HepG2 (cell line): ENCODE data around the gene SSH3. TPM values are rescaled to one million over a fixed set of nuclear protein-coding genes. Genes with fewer than 3 reads are reported as not detected.
A peak's percentile ranks its signal among the peaks of the same experiment; 100 is the strongest.

Experiments used
- ATF2 ChIP-seq: sonication (generic); formaldehyde crosslinking; IDR thresholded peaks from 2 replicates; pipeline ENCODE4 v1.4.0; 2020; ENCODE audit warnings: missing genetic modification reagents
- CC2D1A ChIP-seq: sonication (generic); formaldehyde crosslinking; IDR thresholded peaks from 2 replicates; pipeline ENCODE4 v1.8.1; 2023; ENCODE audit warnings: mild to moderate bottlenecking, missing genetic modification reagents
- CREM ChIP-seq, 2 experiments: sonication (generic) in 1 of 2; formaldehyde crosslinking in 1 of 2; IDR thresholded peaks; 2 replicates each; pipeline versions ENCODE4 v1.4.0 to v1.6.1; 2016 to 2020; ENCODE audit warnings: antibody characterized with exemption in 1 of 2, mild to moderate bottlenecking in 1 of 2, missing genetic modification reagents in 1 of 2
- FIP1L1 ChIP-seq: fragments of 200-400 bp; formaldehyde crosslinking; IDR thresholded peaks from 2 replicates; pipeline ENCODE4 v1.6.1; 2018; ENCODE audit warnings: low read depth, mild to moderate bottlenecking, low read length, moderate library complexity, borderline replicate concordance; ENCODE audit not compliant: insufficient read depth
- HNRNPL ChIP-seq: fragments of 200-400 bp; formaldehyde crosslinking; IDR thresholded peaks from 2 replicates; pipeline ENCODE4 v1.6.1; 2017; ENCODE audit warnings: mild to moderate bottlenecking, low read depth, low read length
- IRF1 ChIP-seq: sonication (generic); formaldehyde crosslinking; IDR thresholded peaks from 2 replicates; pipeline ENCODE4 v1.4.0; 2020; ENCODE audit warnings: low read depth, mild to moderate bottlenecking, missing genetic modification reagents
- JUND ChIP-seq: sonication (generic); formaldehyde crosslinking; IDR thresholded peaks from 2 replicates; pipeline ENCODE4 v1.8.0; 2022; ENCODE audit warnings: mild to moderate bottlenecking, missing genetic modification reagents
- MBNL3 ChIP-seq: fragments of 250-450 bp; sonication (Bioruptor Pico); conservative IDR thresholded peaks from 2 replicates; pipeline ENCODE4 v1.8.0; 2022; ENCODE audit warnings: mild to moderate bottlenecking, inconsistent platforms
- NFYC ChIP-seq: IDR thresholded peaks from 2 replicates; pipeline ENCODE4 v1.6.1; 2016; ENCODE audit warnings: missing genetic modification reagents, missing compliant biosample characterization
- REXO4 ChIP-seq: sonication (generic); formaldehyde crosslinking; IDR thresholded peaks from 2 replicates; pipeline ENCODE4 v1.8.0; 2022; ENCODE audit warnings: missing genetic modification reagents, mild to moderate bottlenecking, borderline replicate concordance
- RFXANK ChIP-seq: IDR thresholded peaks from 2 replicates; pipeline ENCODE4 v1.6.1; 2016
- TCF12 ChIP-seq, 2 experiments: fragments of 450-650 bp in 1 of 2; sonication (generic) in 1 of 2; formaldehyde crosslinking in 1 of 2; IDR thresholded peaks; 2 replicates each; pipeline versions ENCODE4 v1.6.1 to v1.8.0; 2017 to 2022; ENCODE audit warnings: antibody characterized with exemption in 1 of 2, mild to moderate bottlenecking in 1 of 2, missing genetic modification reagents in 1 of 2, moderate library complexity in 1 of 2
- ZBTB39 ChIP-seq: sonication (generic); formaldehyde crosslinking; IDR thresholded peaks from 2 replicates; pipeline ENCODE4 v1.5.0; 2020; ENCODE audit warnings: missing genetic modification reagents
- ZBTB44 ChIP-seq: sonication (generic); formaldehyde crosslinking; IDR thresholded peaks from 2 replicates; pipeline ENCODE4 v1.4.0; 2020; ENCODE audit warnings: missing genetic modification reagents
- ZNF235 ChIP-seq: sonication (generic); formaldehyde crosslinking; IDR thresholded peaks from 2 replicates; pipeline ENCODE4 v1.8.1; 2023; ENCODE audit warnings: mild to moderate bottlenecking, missing genetic modification reagents, borderline replicate concordance
- ZNF275 ChIP-seq: sonication (generic); formaldehyde crosslinking; IDR thresholded peaks from 2 replicates; pipeline ENCODE4 v1.8.0; 2022; ENCODE audit warnings: missing genetic modification reagents, mild to moderate bottlenecking, inconsistent platforms, borderline replicate concordance
- ZNF333 ChIP-seq: sonication (generic); formaldehyde crosslinking; IDR thresholded peaks from 2 replicates; pipeline ENCODE4 v1.4.0; 2020; ENCODE audit warnings: mild to moderate bottlenecking, missing genetic modification reagents, borderline replicate concordance
- ZNF432 ChIP-seq: sonication (generic); formaldehyde crosslinking; IDR thresholded peaks from 2 replicates; pipeline ENCODE4 v1.5.0; 2020; ENCODE audit warnings: missing genetic modification reagents, mild to moderate bottlenecking, borderline replicate concordance
- ZNF501 ChIP-seq: sonication (generic); formaldehyde crosslinking; IDR thresholded peaks from 2 replicates; pipeline ENCODE4 v1.5.1; 2020; ENCODE audit warnings: mild to moderate bottlenecking, moderate library complexity, missing genetic modification reagents
- ZNF709 ChIP-seq: sonication (generic); formaldehyde crosslinking; IDR thresholded peaks from 2 replicates; pipeline ENCODE4 v1.5.0; 2020; ENCODE audit warnings: mild to moderate bottlenecking, missing genetic modification reagents
- ZNF772 ChIP-seq: sonication (generic); formaldehyde crosslinking; IDR thresholded peaks from 2 replicates; pipeline ENCODE4 v1.5.0; 2020; ENCODE audit warnings: mild to moderate bottlenecking, missing genetic modification reagents
- polyA plus RNA-seq, 8 experiments: library from polyadenylated mRNA; depleted of rRNA in 3 of 8; stranded (reverse) in 7 of 8; unstranded in 1 of 8; fragments of >200 nt; fragmentation: Illumina TruSeq in 4 of 8; extraction: Trizol in 4 of 8; gene quantifications; 2 replicates each; pipeline versions ENCODE4 v1.2.1 to v1.2.3, GENCODE V29; 2011 to 2016; ENCODE audit warnings: low read depth in 4 of 8, missing spikeins in 1 of 8, mixed read lengths in 1 of 8; ENCODE audit not compliant: insufficient read depth in 1 of 8
- total RNA-seq, 5 experiments: library from RNA; depleted of rRNA; stranded (reverse); fragments of >200 nt; fragmentation: Illumina TruSeq; extraction: Trizol; gene quantifications; 2 replicates each; pipeline ENCODE4 v1.2.3, GENCODE V29; 2016; ENCODE audit warnings: low read depth in 1 of 5

SSH3 gene
- total and polyA plus RNA-seq, 2 of the 13 experiments (the other 11 are each of a cell fraction or from before 2014, with no cell fraction given): 12.4 to 18.8 TPM

GRCh38 chr11:67288452-67289225, 14.7 kb upstream of the SSH3 start (continued):
- no peak for TF ChIP-seq IRF1
- TF ChIP-seq TCF12 (IDR thresholded peaks at IDR 0.05): no peak
- peak; percentile 88 for TF ChIP-seq TCF12 (CRISPR knock-in tag; IDR thresholded peaks at IDR 0.05)
- TF ChIP-seq CREM (IDR thresholded peaks at IDR 0.05): 0 out of 2 replicates have a peak, but pooled peaks have one; percentile 32
- TF ChIP-seq CREM (CRISPR knock-in tag; IDR thresholded peaks at IDR 0.05): no peak
- TF ChIP-seq JUND (CRISPR knock-in tag): no peak
- peak; percentile 52; the same call in 1 of the 2 replicates for TF ChIP-seq ZNF275 (CRISPR knock-in tag)
- TF ChIP-seq ATF2 (CRISPR knock-in tag): no peak; the same call in 1 of the 2 replicates
- no peak for TF ChIP-seq RFXANK (CRISPR knock-in tag)
- TF ChIP-seq ZNF501: peak; percentile 96
- TF ChIP-seq ZNF709 (CRISPR knock-in tag): peak; percentile 82; the same call in 1 of the 2 replicates
- TF ChIP-seq HNRNPL: peak; percentile 77
- no peak for TF ChIP-seq MBNL3
- no peak for TF ChIP-seq ZBTB44 (CRISPR knock-in tag)
- TF ChIP-seq ZNF432 (CRISPR knock-in tag): no peak
- TF ChIP-seq NFYC: peak; percentile 45; the same call in 1 of the 2 replicates
- no peak; the same call in 1 of the 2 replicates for TF ChIP-seq ZNF235 (CRISPR knock-in tag)
- TF ChIP-seq CC2D1A (CRISPR knock-in tag): peak; percentile 85; the same call in 1 of the 2 replicates
- 0 out of 2 replicates have a peak, but pooled peaks have one; percentile 87 for TF ChIP-seq FIP1L1
- TF ChIP-seq ZNF772 (CRISPR knock-in tag): peak; percentile 86
- 0 out of 2 replicates have a peak, but pooled peaks have one; percentile 77 for TF ChIP-seq ZBTB39 (CRISPR knock-in tag)
- no peak for TF ChIP-seq REXO4
- peak; percentile 79; the same call in 1 of the 2 replicates for TF ChIP-seq ZNF333 (CRISPR knock-in tag)
